ENCODE data around the gene MGAT4C.

The MGAT4C gene

GRCh38 chr12:86229772-86230171, 26.4 kb downstream of the MGAT4C start:
- DNase-seq (ENCODE audit: low read depth): no peak

GRCh38 chr12:86228656-86229055, 27.5 kb downstream of the MGAT4C start:
- DNase-seq (ENCODE audit: low read depth): no peak

DNA sequence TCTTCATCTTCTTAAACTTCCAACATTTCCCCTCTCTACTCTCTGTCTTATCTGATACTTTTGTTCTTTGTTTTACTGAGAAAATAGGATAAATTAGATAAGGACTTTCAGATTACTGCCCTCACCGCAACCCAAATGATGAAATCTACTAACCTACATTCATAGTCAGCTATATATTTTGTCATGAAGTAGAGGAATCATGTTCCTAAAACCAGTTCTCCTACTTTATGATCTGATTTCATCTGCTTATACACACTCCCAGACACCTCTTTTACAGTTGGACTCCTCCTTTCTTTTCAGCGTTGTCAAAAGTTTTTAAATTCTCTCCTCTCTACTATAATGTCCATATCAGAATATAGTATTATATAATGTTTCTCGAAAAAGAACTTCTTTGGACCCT, 29.7 kb downstream of the MGAT4C start:
- DNase-seq (ENCODE audit: low read depth): no peak

DNA sequence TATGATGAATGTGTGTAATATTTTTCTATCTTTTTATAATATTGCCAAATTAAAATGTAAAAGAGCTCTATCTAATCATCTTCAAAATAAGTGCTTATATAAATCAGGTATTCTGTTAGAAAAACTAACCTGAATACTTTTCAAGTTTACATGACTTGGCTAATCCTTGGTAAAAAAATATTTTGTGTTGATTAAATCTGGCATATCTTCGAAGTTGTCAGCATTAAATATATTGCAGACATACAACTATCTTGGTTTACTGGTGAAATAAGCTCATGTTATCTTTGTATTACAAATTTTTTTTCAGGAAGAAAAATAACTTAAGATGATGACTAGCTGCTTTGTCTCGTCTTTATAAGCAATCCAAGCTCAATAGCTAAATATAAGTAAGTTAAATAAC, 39.6 kb downstream of the MGAT4C start:
- DNase-seq (ENCODE audit: low read depth): no peak

DNA sequence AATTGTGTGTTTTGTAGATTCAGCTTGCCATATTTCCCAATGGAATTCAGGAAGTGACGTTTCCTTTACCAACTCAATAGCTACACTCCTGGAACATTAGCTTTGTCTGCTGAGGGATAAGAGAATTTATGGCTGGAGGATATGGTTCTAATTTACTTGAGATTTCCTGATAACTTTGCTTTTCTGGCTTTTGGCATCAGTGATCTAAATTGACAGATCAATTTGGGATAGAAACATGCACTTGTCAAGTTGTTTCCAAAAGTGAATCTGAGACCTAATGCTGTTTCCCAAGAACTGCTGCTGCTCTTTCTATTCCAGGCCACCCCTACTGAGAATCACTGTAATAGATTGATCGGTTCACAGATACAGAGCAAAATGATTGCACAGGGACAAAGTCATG, 43.2 kb downstream of the MGAT4C start:
- DNase-seq (ENCODE audit: low read depth): no peak

- DNase-seq (ENCODE audit: low read depth): no peak
These were observed 57.3 kb downstream of the MGAT4C start for GRCh38 chr12:86198696-86199444.

DNA sequence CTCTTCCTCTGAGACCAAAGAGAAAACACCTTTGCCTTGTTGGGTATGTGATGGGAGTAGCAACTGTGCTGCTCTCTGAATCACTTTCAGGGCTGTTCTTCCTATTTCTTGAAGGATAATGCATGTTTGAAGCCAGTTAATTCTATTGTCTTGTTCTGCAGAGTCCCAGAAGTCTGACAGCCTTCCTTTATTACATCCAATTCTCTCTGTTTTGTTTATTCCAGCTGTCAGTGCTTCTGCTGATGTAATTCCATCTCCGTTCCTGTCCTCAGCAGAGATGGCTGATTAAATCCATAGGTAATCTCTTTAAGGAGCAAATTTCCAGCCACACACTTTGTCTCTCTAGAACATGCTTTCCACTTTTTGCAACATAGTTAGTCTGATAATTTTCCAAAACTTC, 59.7 kb downstream of the MGAT4C start:
- no peak for DNase-seq (ENCODE audit: low read depth)

GRCh38 chr12:86194721-86195120, 61.5 kb downstream of the MGAT4C start:
- no peak for DNase-seq (ENCODE audit: low read depth)

GRCh38 chr12:86193931-86194330, 62.3 kb downstream of the MGAT4C start:
- DNase-seq (ENCODE audit: low read depth): no peak

- DNase-seq (ENCODE audit: low read depth): no peak
These were observed 68.0 kb downstream of the MGAT4C start for GRCh38 chr12:86188226-86188625.

DNA sequence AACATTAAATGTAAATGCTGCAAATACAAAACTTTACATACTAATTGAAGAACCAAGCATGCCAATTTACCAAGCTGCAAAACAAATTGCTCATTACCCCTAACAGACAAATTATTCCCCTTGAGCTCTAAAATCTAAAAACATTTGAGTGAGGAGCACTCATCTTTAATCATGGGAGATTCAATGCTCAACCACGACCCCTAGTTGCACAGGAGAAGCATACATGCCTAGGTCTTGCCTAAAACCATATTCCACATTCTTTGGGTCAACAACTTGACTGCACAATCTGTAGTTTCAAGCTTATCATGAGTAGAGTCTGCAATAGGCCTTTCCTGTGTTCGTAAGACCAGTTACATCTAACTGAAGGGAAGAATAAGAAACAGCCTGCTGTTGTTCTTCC, 69.7 kb downstream of the MGAT4C start:
- DNase-seq (ENCODE audit: low read depth): no peak

DNA sequence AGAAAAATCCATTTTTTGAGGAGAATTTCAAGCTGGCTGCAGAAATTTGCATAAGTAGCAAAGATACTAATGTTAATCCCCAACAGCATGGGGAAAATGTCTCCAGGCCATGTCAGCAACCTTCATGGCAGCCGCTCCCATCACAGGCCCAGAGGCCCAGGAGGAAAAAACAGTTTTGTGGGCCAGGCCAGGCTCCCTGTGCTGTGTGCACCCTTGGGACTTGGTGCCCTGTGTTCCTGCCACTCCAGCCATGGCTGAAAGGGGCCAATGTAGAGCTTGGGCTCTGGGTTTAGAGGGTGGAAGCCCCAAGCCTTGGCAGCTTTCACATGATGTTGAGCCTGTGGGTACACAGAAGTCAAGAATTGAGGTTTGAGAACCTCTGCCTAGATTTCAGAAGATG, 76.3 kb downstream of the MGAT4C start:
- no peak for DNase-seq (ENCODE audit: low read depth)

- DNase-seq (ENCODE audit: low read depth): no peak
These were observed 82.0 kb downstream of the MGAT4C start for GRCh38 chr12:86174188-86174587.

DNA sequence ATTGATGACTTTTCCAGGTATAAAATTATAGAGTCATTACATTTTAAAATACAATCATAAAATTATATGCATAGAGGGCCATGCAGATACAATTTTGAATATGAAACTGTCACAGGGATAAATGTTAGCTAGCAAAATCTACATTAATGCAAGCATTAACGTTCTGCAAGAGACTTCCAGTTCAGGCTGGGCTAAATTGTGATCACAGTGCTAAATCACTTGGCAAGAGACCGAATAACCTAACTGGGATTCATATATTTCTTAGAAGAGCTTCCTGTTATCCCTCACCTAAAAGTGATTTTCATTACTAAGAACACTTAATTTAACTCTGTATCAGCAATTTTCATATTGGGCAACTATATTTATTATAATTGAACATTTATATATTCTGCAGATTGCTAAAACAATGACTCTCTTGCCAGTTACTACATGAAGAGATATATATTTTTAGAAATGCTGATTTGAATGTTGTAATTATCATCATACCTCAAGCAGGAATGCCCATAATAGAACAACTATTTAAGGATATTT, 83.2 kb downstream of the MGAT4C start:
- DNase-seq (ENCODE audit: low read depth): no peak

GRCh38 chr12:86170051-86170450, 86.1 kb downstream of the MGAT4C start:
- DNase-seq (ENCODE audit: low read depth): no peak

DNA sequence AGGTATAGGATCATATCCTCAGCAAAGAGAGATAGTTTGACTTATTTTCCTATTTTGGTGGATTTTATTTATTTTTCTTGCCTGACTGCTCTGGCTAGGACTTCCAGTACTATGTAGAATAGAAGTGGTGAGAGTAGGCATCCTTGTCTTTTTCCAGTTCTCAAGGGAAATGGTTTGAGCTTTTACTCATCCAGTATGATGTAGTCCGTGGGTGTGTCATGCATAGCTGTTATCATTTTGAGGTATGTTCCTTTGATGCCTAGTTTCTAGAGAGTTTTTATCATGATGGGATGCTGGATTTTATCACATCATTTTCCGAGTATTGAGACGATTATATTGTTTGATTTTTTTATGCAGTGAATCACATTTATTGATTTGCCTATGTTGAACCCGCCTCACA, 97.2 kb downstream of the MGAT4C start:
- no peak for DNase-seq (ENCODE audit: low read depth)

DNA sequence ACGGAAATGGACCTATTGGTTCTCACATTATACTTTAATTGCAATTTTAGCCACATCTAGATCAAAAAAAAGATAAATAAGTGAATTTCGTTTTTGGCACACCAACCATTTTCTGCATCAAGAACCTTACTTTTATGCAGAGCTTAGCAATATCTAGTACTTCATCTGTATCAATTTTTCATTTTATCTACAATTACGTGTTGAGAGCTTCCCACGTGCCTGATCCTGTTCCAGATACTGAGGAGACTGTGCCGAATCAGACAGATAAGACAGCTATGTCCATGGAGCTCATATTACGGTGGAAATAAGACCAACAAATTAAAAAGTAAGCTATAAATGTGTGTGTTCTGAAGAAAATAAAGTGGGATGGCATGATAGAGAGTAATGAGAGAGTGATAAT, 101.6 kb downstream of the MGAT4C start:
- DNase-seq (ENCODE audit: low read depth): no peak

DNA sequence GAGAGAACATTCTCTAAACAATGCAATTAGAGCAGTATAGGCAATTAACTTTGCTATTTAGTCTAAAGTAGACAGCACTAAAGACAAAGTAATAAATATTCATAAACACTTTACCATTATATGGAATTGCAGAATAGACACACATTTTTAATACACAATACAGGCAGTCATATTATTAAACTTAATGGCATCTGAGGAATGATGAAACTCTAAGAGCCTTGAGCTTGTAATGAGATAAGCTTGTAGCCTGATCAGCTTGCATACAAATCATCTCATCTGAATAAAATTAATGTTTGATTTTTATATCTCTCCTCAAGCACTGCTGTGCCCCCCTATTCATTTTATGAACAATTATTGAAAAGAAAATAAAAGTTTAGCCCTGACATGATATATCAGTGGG, 107.6 kb downstream of the MGAT4C start:
- no peak for DNase-seq (ENCODE audit: low read depth)

DNA sequence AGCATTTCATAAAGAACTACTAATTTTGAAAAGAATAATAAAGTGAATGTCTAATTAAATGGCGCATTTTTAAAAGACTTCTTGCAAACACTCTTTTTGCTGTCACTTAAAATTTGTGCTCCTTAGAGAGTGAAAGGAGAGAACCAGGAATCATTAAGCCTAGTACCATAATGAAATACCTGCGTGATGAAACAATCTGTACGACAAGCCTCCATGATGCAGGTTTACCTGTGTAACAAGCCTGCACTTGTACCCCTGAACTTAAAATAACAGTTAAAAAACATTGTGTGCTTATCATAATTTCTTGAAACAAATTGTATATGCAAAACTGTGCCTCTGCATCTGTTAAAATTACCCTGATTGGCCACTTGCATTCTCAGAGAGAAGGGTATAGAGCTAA, 108.1 kb downstream of the MGAT4C start:
- no peak for DNase-seq (ENCODE audit: low read depth)

- DNase-seq (ENCODE audit: low read depth): no peak
These were observed 111.0 kb downstream of the MGAT4C start for GRCh38 chr12:86145156-86145555.

DNA sequence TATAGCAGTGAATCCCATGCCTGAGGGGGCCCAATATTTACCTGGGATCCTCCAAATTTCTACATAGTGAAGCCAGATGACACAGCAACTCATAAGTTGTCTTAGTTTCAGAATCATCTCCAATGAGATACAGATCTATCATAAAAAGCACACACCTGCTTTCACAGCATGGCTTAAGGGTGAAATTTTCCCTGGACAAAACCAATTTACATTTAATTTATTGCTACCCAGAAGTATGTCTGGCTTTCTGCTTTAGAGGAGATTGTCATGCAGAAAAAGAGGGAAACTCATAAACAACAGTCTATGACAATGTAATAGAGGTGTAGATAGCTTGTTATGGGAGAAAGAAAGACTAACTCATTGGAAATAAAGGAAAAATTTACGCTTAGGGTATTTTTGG, 113.0 kb downstream of the MGAT4C start:
- DNase-seq (ENCODE audit: low read depth): no peak

GRCh38 chr12:86139671-86140070, 116.5 kb downstream of the MGAT4C start:
- DNase-seq (ENCODE audit: low read depth): no peak

DNA sequence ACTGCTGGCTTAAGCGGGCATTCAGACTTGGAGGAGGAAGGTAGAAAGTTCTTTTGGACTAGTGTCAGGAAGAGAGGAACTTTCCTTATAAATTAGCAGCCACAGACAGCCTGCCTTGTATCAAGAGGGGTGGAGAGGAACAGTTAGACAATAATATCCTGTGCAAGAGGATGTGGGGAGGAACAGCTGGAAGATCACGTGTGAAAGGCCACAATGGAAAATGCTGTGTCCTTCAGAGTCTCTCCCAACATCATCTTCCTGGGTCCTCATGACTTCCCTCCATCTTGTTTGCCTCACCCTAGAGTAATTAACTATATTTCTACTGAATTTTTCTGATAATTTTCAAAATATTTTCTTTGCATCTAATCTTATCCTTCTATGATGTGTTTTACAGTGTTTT, 117.4 kb downstream of the MGAT4C start:
- DNase-seq (ENCODE audit: low read depth): no peak

DNA sequence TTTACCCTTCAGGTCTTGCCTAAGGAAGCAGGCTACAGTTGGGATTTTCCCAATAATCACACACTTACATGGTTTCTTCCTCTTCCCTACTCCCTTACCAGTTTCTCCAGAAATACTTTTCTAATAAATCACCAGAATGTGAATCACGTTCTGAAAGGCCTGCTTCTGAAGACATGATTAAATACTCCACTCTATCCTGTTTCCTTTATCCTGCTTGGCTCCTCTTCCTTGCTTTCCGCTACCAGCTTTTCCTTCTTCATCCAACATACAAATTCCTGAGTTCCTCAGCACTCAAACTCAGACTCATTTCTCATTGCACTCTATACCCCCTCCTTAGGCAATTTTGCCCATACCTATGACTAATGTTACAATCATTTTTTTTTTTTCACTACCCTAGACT, 118.3 kb downstream of the MGAT4C start:
- DNase-seq (ENCODE audit: low read depth): no peak
